H1 (cell line): Measurements from ENCODE around the gene CCDC148. TPM values are rescaled to one million over a fixed set of nuclear protein-coding genes. Genes with fewer than 3 reads are reported as not detected.

Experiments
- CTCF ChIA-PET: fragments of 300-600 bp; sonication (Branson Sonifier 250); formaldehyde crosslinking; loops from one replicate; lab custom pipeline; 2021; ENCODE audit not compliant: partially characterized antibody; lab: Charles Lee
- POLR2A ChIA-PET: fragments of 300-600 bp; sonication (Branson Sonifier 250); formaldehyde crosslinking; loops from one replicate; lab custom pipeline; 2021; ENCODE audit warnings: inconsistent platforms; ENCODE audit not compliant: partially characterized antibody; lab: Charles Lee
- DNase-seq, 2 experiments: peaks; one replicate each; pipeline versions ENCODE4 v3.0.0 to v3.0.0-alpha.2; 2010 to 2022; ENCODE audit warnings: low spot score in 2 of 2, low read depth in 1 of 2, mixed read lengths in 1 of 2
- FAIRE-seq: peaks from 2 replicates; lab custom pipeline; 2011; peaks lifted over from hg19 to GRCh38; lab: Jason Lieb, UNC
- H2AFZ ChIP-seq: 2 replicates; pipeline ENCODE4 v1.8.1; 2012; ENCODE audit warnings: low read length, inconsistent platforms
- H2AK5ac ChIP-seq: 2 replicates; pipeline ENCODE4 v1.6.1; 2013; ENCODE audit warnings: low read depth, low read length
- H2BK120ac ChIP-seq: replicated peaks from 2 replicates; pipeline ENCODE3; 2013; ENCODE audit warnings: low read depth, low read length, inconsistent platforms
- H2BK12ac ChIP-seq: 2 replicates; pipeline ENCODE4 v1.6.1; 2013; ENCODE audit warnings: low read depth, low read length
- H2BK15ac ChIP-seq: 2 replicates; pipeline ENCODE4 v1.6.1; 2013; ENCODE audit warnings: low read length
- H2BK20ac ChIP-seq: 2 replicates; pipeline ENCODE4 v1.6.1; 2013; ENCODE audit warnings: low read length
- H2BK5ac ChIP-seq: 2 replicates; pipeline ENCODE4 v1.6.1; 2013; ENCODE audit warnings: low read depth, low read length
- H3K14ac ChIP-seq: 2 replicates; pipeline ENCODE4 v1.6.1; 2013; ENCODE audit warnings: inconsistent platforms; ENCODE audit not compliant: insufficient read length
- H3K18ac ChIP-seq: 2 replicates; pipeline ENCODE4 v1.6.1; 2013; ENCODE audit warnings: low read length; ENCODE audit errors: extremely low read depth
- H3K23ac ChIP-seq: 2 replicates; pipeline ENCODE4 v1.6.1; 2013; ENCODE audit warnings: inconsistent platforms; ENCODE audit not compliant: insufficient read length
- H3K23me2 ChIP-seq: 2 replicates; pipeline ENCODE4 v1.6.1; 2013; ENCODE audit warnings: low read depth, low read length
- H3K27ac ChIP-seq: 2 replicates; pipeline ENCODE4 v1.6.1; 2011; ENCODE audit warnings: low read depth, low read length, inconsistent platforms
- H3K27me3 ChIP-seq, 4 experiments: replicated peaks in 1 of 4; 1 replicate in 1 of 4; 2 replicates in 3 of 4; pipeline versions ENCODE4 v1.6.1 to v1.8.1; 2011 to 2013; ENCODE audit warnings: low read length in 3 of 4, mild to moderate bottlenecking in 3 of 4, inconsistent platforms in 2 of 4, mixed read lengths in 2 of 4, moderate library complexity in 1 of 4; ENCODE audit not compliant: control insufficient read depth in 3 of 4, insufficient read depth in 3 of 4; ENCODE audit errors: extremely low read depth in 1 of 4
- H3K36me3 ChIP-seq, 4 experiments: 2 replicates each; pipeline versions ENCODE4 v1.6.1 to v1.8.1; 2011 to 2013; ENCODE audit warnings: mild to moderate bottlenecking in 4 of 4, low read length in 3 of 4, moderate library complexity in 2 of 4, control low read depth in 1 of 4, inconsistent platforms in 1 of 4; ENCODE audit not compliant: insufficient read depth in 4 of 4, control insufficient read depth in 2 of 4
- H3K4ac ChIP-seq: replicated peaks from 2 replicates; pipeline ENCODE3; 2013; ENCODE audit warnings: low read length, low read depth, mixed read lengths, inconsistent platforms; ENCODE audit not compliant: insufficient read length
- H3K4me1 ChIP-seq, 4 experiments: replicated peaks in 1 of 4; 1 replicate in 1 of 4; 2 replicates in 3 of 4; pipeline versions ENCODE4 v1.6.1 to v1.8.1; 2011 to 2013; ENCODE audit warnings: low read length in 3 of 4, inconsistent platforms in 2 of 4, mixed read lengths in 1 of 4; ENCODE audit not compliant: insufficient read depth in 4 of 4, control insufficient read depth in 3 of 4
- H3K4me2 ChIP-seq, 2 experiments: 2 replicates each; pipeline versions ENCODE4 v1.6.1 to v1.8.1; 2011 to 2013; ENCODE audit warnings: low read depth in 2 of 2, low read length in 2 of 2, control low read depth in 1 of 2, inconsistent platforms in 1 of 2, mild to moderate bottlenecking in 1 of 2; ENCODE audit not compliant: insufficient read depth in 1 of 2
- H3K4me3 ChIP-seq, 4 experiments: fragments of 200-600, 300-600 bp in 1 of 4; sonication (generic), shearing (Covaris generic), sonication (Bioruptor Twin) in 1 of 4; 2 replicates each; pipeline versions ENCODE4 v1.5.1 to v1.8.1; 2011 to 2016; ENCODE audit warnings: low read length in 4 of 4, low read depth in 3 of 4, control low read depth in 2 of 4, inconsistent platforms in 2 of 4, mild to moderate bottlenecking in 2 of 4, mixed read lengths in 1 of 4, moderate library complexity in 1 of 4; ENCODE audit not compliant: insufficient read depth in 2 of 4; ENCODE audit errors: extremely low read depth in 1 of 4
- H3K56ac ChIP-seq: replicated peaks from 2 replicates; pipeline ENCODE3; 2013; ENCODE audit warnings: low read depth, mild to moderate bottlenecking, mixed read lengths, low read length, inconsistent platforms; ENCODE audit not compliant: insufficient read length
- H3K79me1 ChIP-seq: 2 replicates; pipeline ENCODE4 v1.6.1; 2013; ENCODE audit warnings: low read depth, low read length, control low read depth
- H3K79me2 ChIP-seq, 2 experiments: 2 replicates each; pipeline versions ENCODE4 v1.6.1 to v1.8.1; 2012 to 2013; ENCODE audit warnings: low read length in 2 of 2, mild to moderate bottlenecking in 2 of 2, inconsistent platforms in 1 of 2; ENCODE audit not compliant: insufficient read depth in 2 of 2, control insufficient read depth in 1 of 2
- H3K9ac ChIP-seq, 4 experiments: replicated peaks in 1 of 4; 1 replicate in 1 of 4; 2 replicates in 3 of 4; pipeline versions ENCODE4 v1.6.1 to v1.8.1; 2011 to 2013; ENCODE audit warnings: low read depth in 3 of 4, low read length in 3 of 4, control low read depth in 2 of 4, mild to moderate bottlenecking in 2 of 4, moderate library complexity in 2 of 4, inconsistent platforms in 1 of 4; ENCODE audit errors: extremely low read depth in 1 of 4
- H3K9me3 ChIP-seq, 2 experiments: 2 replicates each; pipeline versions ENCODE4 v1.6.1 to v1.8.1; 2012 to 2013; ENCODE audit warnings: mild to moderate bottlenecking in 2 of 2, moderate library complexity in 2 of 2, control low read depth in 1 of 2, inconsistent platforms in 1 of 2, low read depth in 1 of 2, low read length in 1 of 2, mixed read lengths in 1 of 2; ENCODE audit not compliant: insufficient read depth in 2 of 2
- H4K20me1 ChIP-seq, 2 experiments: replicated peaks in 1 of 2; 2 replicates each; pipeline versions ENCODE3 to v1.8.1; 2011 to 2013; ENCODE audit warnings: inconsistent platforms in 2 of 2, low read length in 2 of 2, mild to moderate bottlenecking in 1 of 2; ENCODE audit not compliant: insufficient read depth in 2 of 2, control insufficient read depth in 1 of 2
- H4K5ac ChIP-seq: 2 replicates; pipeline ENCODE4 v1.6.1; 2013; ENCODE audit warnings: low read length, low read depth, mixed read lengths, inconsistent platforms; ENCODE audit not compliant: insufficient read length
- H4K8ac ChIP-seq: 2 replicates; pipeline ENCODE4 v1.8.0; 2013; ENCODE audit warnings: mild to moderate bottlenecking, moderate library complexity, low read length, inconsistent platforms; ENCODE audit not compliant: insufficient read depth; ENCODE audit errors: extremely low read depth
- H4K91ac ChIP-seq: replicated peaks from 2 replicates; pipeline ENCODE3; 2013; ENCODE audit warnings: low read length, mixed read lengths, inconsistent platforms; ENCODE audit not compliant: insufficient read length
- CBX5 ChIP-seq: fragments of 300-800, 300-1000 bp; sonication (generic); IDR thresholded peaks from 2 replicates; pipeline ENCODE4 v1.7.1; 2016; ENCODE audit warnings: antibody characterized with exemption, low read length, low read depth
- CHD2 ChIP-seq: IDR thresholded peaks from 2 replicates; pipeline ENCODE4 v1.6.1; 2012; ENCODE audit warnings: low read length, improper control_type of control experiment
- E2F6 ChIP-seq: IDR thresholded peaks from 2 replicates; pipeline ENCODE4 v1.6.1; 2012; ENCODE audit warnings: inconsistent platforms
- HDAC2 ChIP-seq, 2 experiments: fragments of 300-600 bp in 1 of 2; sonication (generic) in 1 of 2; IDR thresholded peaks; 2 replicates each; pipeline ENCODE4 v1.6.1; 2011 to 2012; ENCODE audit warnings: low read depth in 2 of 2, low read length in 2 of 2, mild to moderate bottlenecking in 2 of 2, moderate library complexity in 2 of 2, borderline replicate concordance in 1 of 2, inconsistent platforms in 1 of 2
- JUN ChIP-seq: IDR thresholded peaks from 2 replicates; pipeline ENCODE4 v1.6.1; 2011; ENCODE audit warnings: low read depth, mild to moderate bottlenecking, improper control_type of control experiment, low read length
- SRF ChIP-seq: IDR thresholded peaks from 2 replicates; pipeline ENCODE4 v1.6.1; 2011; ENCODE audit warnings: mild to moderate bottlenecking, low read depth, low read length, moderate library complexity
- SUZ12 ChIP-seq: fragments of 200-600 bp; sonication (generic); IDR thresholded peaks from 2 replicates; pipeline ENCODE4 v1.6.1; 2012; ENCODE audit warnings: mild to moderate bottlenecking, inconsistent platforms, low read length, moderate library complexity, mixed read lengths
- TEAD4 ChIP-seq: IDR thresholded peaks from 2 replicates; pipeline ENCODE4 v1.6.1; 2012; ENCODE audit warnings: low read depth, low read length, inconsistent platforms, mixed read lengths
- WGBS, 2 experiments: shearing (Covaris generic) in 1 of 2; methylation state at CpG; one replicate each; pipeline versions ENCODE4 v1.1.6 to v1.1.7; 2013 to 2015; ENCODE audit warnings: low lambda C conversion rate in 2 of 2, mixed read lengths in 2 of 2, inconsistent platforms in 1 of 2, low coverage in 1 of 2, missing lambda C conversion rate in 1 of 2; ENCODE audit not compliant: insufficient replicate concordance in 2 of 2, insufficient coverage in 1 of 2, insufficient read length in 1 of 2; ENCODE audit errors: extremely low coverage in 1 of 2, missing lambda C conversion rate in 1 of 2; 5-methylcytosine and 5-hydroxymethylcytosine counted together
- polyA plus RNA-seq, 7 experiments: library from polyadenylated mRNA; depleted of rRNA in 3 of 7; stranded (reverse) in 5 of 7; unstranded in 2 of 7; fragments of >200 nt in 5 of 7; fragments of 200-250 nt in 2 of 7; gene quantifications; 1 replicate in 5 of 7; 2 replicates in 1 of 7; 4 replicates in 1 of 7; pipeline versions ENCODE4 v1.2.1 to v1.2.3, GENCODE V29; 2011 to 2013; ENCODE audit warnings: missing spikeins in 2 of 7, mixed read lengths in 2 of 7
- total RNA-seq: library from RNA; stranded (reverse); fragmentation: NEBNext Ultra II Directional; extraction: Animal tissue kit (Norgen Biotek cat#: 25700); gene quantifications from 2 replicates; pipeline ENCODE4 v1.2.1, GENCODE V29; 2021

Gene CCDC148
- total and polyA plus RNA-seq, 2 of the 8 experiments (the other 6 are each of a cell fraction or from before 2014, with no cell fraction given), result 0.45 to 1.3 TPM

- Histone ChIP-seq H3K27me3 (no peaks in the 10 kb centered on the region), H3K79me1 (no peaks in the 10 kb centered on the region), H3K9ac (no peak overlapping the region), H3K36me3 (no peaks in the 10 kb centered on the region)
- no peak for TF ChIP-seq E2F6
- TF ChIP-seq SUZ12, result no peak
- no peak for TF ChIP-seq TEAD4
- TF ChIP-seq JUN, result no peak
- no peak for TF ChIP-seq CBX5
- TF ChIP-seq SRF, result no peak
- no peak for TF ChIP-seq CHD2
- no peak for TF ChIP-seq HDAC2 (IDR thresholded peaks at IDR 0.05; ENCODE audit: borderline replicate concordance in 1 of 2, low read depth in 2 of 2, low read length in 2 of 2)
- TF ChIP-seq, all 59 proteins: peak for 0
- Histone ChIP-seq H2AK5ac (no peak overlapping the region), H3K23ac (no peak overlapping the region), H3K23me2 (no peaks in the 10 kb centered on the region; the same call in 1 of the 2 replicates), H4K8ac (no peak overlapping the region), H3K9me3 (no peaks in the 10 kb centered on the region), H4K91ac (no peak overlapping the region), H2BK5ac (no peak overlapping the region), H3K56ac (no peak overlapping the region), H2BK20ac (no peak overlapping the region), H4K5ac (no peak overlapping the region), H3K4ac (no peak overlapping the region), H3K79me2 (no peaks in the 10 kb centered on the region), H2BK15ac (no peak overlapping the region), H2AFZ (no peak overlapping the region), H3K18ac (no peak overlapping the region), H3K4me3 (no peak overlapping the region), H2BK12ac (no peak overlapping the region), H4K20me1 (no peaks in the 10 kb centered on the region), H3K4me2 (no peak overlapping the region), H3K14ac (no peak overlapping the region), H2BK120ac (no peak overlapping the region), H3K4me1 (peaks cover 0 to 7% (median 3%) of the 10 kb centered on the region in 4 experiments; a peak in 5 of 7 replicates), H3K27ac (no peak overlapping the region)
- DNase-seq (no peak), FAIRE-seq (no peak)
- 73% methylated on average over 1 of the region's 1 CpG; no CpG with 5 or more reads in 1 of the 2 experiments for WGBS, 2 experiments
- POLR2A ChIA-PET, result interaction anchor here (1.2 kb wide), 1 partner anchor 14 kb away, joined by 3 read pairs; no protein-coding TSS in a partner anchor
- CTCF ChIA-PET, result interaction anchor here (1.2 kb wide), 1 partner anchor 10 kb away, joined by 3 read pairs; no protein-coding TSS in a partner anchor
Measured at GRCh38 chr2:158127380-158127804, 329.2 kb downstream of the CCDC148 start.
